Liver (tissue), 3 donors: ENCODE data around the gene RNF31.

Experiments used
- EGR1 ChIP-seq, 2 donors: IDR thresholded peaks; 2 replicates each; pipeline ENCODE4 v1.6.1; 2016 to 2018; ENCODE audit warnings: antibody characterized with exemption in 2 of 2, low read depth in 2 of 2
- FOXA1 ChIP-seq: IDR thresholded peaks from 2 replicates; pipeline ENCODE4 v1.6.1; 2016; ENCODE audit warnings: antibody characterized with exemption
- GABPA ChIP-seq, 2 donors: IDR thresholded peaks in 1 of 2; conservative IDR thresholded peaks in 1 of 2; 2 replicates each; pipeline ENCODE4 v1.6.1; 2016; ENCODE audit warnings: antibody characterized with exemption in 2 of 2, mild to moderate bottlenecking in 1 of 2, moderate library complexity in 1 of 2
- NR2F2 ChIP-seq: IDR thresholded peaks from 2 replicates; pipeline ENCODE4 v1.6.1; 2016; ENCODE audit warnings: antibody characterized with exemption
- RXRA ChIP-seq, 2 donors: IDR thresholded peaks; 2 replicates each; pipeline ENCODE4 v1.6.1; 2017 to 2018; ENCODE audit warnings: antibody characterized with exemption in 2 of 2, mild to moderate bottlenecking in 1 of 2
- SP1 ChIP-seq: IDR thresholded peaks from 2 replicates; pipeline ENCODE4 v1.6.1; 2018; ENCODE audit warnings: antibody characterized with exemption, mild to moderate bottlenecking
- YY1 ChIP-seq: IDR thresholded peaks from 2 replicates; pipeline ENCODE4 v1.6.1; 2016; ENCODE audit warnings: antibody characterized with exemption, mild to moderate bottlenecking
- TF ChIP-seq, protein P1 (sequence below): fragments of 150-350 bp; IDR thresholded peaks from 2 replicates; pipeline ENCODE4 v1.5.1; 2017; ENCODE audit warnings: improper control_type of control experiment, low read depth, low read length; ENCODE audit not compliant: missing input control
- TF ChIP-seq, protein P2 (sequence below): IDR thresholded peaks from 2 replicates; pipeline ENCODE4 v1.6.1; 2016; ENCODE audit warnings: antibody characterized with exemption
- donor health status: healthy.
- donor health status: healthy.

DNA sequence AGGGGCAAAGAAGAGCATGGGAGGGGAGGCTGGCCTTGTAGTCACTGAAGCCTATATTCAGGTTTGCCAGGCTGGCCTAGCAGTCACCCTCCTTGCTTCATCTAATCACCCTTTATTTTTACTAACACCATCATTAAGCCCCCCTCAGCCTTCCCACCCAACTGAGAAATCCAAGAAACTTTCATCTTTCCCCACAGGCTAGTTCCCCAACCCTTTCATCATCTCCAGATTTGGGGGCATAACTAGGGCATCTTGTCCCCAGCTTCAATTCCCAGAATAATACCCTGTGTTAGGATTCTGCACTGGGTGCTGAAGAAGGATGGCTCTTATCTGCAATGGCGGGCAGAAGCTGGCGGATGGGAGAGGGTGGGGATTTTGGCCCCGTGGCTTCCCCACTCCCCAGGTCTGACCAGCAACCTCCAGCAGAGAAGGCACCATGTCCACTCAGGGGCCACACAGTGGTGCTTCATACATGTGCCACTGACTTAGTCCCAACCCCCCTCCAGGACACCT is 46.3 kb upstream of the RNF31 start:
- TF ChIP-seq, protein P1, sequence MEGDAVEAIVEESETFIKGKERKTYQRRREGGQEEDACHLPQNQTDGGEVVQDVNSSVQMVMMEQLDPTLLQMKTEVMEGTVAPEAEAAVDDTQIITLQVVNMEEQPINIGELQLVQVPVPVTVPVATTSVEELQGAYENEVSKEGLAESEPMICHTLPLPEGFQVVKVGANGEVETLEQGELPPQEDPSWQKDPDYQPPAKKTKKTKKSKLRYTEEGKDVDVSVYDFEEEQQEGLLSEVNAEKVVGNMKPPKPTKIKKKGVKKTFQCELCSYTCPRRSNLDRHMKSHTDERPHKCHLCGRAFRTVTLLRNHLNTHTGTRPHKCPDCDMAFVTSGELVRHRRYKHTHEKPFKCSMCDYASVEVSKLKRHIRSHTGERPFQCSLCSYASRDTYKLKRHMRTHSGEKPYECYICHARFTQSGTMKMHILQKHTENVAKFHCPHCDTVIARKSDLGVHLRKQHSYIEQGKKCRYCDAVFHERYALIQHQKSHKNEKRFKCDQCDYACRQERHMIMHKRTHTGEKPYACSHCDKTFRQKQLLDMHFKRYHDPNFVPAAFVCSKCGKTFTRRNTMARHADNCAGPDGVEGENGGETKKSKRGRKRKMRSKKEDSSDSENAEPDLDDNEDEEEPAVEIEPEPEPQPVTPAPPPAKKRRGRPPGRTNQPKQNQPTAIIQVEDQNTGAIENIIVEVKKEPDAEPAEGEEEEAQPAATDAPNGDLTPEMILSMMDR = no peak
- TF ChIP-seq, protein P2, sequence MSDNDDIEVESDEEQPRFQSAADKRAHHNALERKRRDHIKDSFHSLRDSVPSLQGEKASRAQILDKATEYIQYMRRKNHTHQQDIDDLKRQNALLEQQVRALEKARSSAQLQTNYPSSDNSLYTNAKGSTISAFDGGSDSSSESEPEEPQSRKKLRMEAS = no peak
- TF ChIP-seq NR2F2 (no peak), YY1 (no peak), SP1 (no peak), FOXA1 (no peak), RXRA (IDR thresholded peaks at IDR 0.05) (no peak), EGR1 (IDR thresholded peaks at IDR 0.05; ENCODE audit: low read depth in 2 of 2) (no peak), GABPA (IDR thresholded peaks at IDR 0.05 in 1 of 2, conservative IDR thresholded peaks at IDR 0.05 in 1 of 2) (no peak)
